ENCODE data around the gene RFWD3. TPM values are rescaled to one million over a fixed set of nuclear protein-coding genes. Genes with fewer than 3 reads are reported as not detected.

Gene RFWD3
- total and polyA plus RNA-seq, 2 donors from 2014 or later: 5.8 to 26.0 TPM

GRCh38 chr16:74649839-74650504, 16.7 kb downstream of the RFWD3 start:
- Histone ChIP-seq H3K36me3 (ENCODE audit: control insufficient read depth in 2 of 3, insufficient read depth in 3 of 3, low read length in 3 of 3) (peaks cover 2 to 29% (median 6%) of the 10 kb centered on the region in 3 donors), H3K9ac (ENCODE audit: low read length in 3 of 3) (no peak overlapping the region), H3K27me3 (ENCODE audit: control insufficient read depth, insufficient read depth, low read length) (no peaks in the 10 kb centered on the region), H3K4me1 (ENCODE audit: control insufficient read depth in 2 of 3, insufficient read depth in 2 of 3, low read depth in 1 of 3, low read length in 3 of 3) (no peaks in the 10 kb centered on the region), H3K9me3 (ENCODE audit: control insufficient read depth in 2 of 3, insufficient read depth in 1 of 3, low read length in 3 of 3) (no peaks in the 10 kb centered on the region), H3K4me3 (ENCODE audit: low read length in 3 of 3) (no peak overlapping the region), H3K27ac (ENCODE audit: low read depth in 2 of 2, low read length in 2 of 2) (no peak overlapping the region)
- DNase-seq (no peak), FAIRE-seq (no peak)
- intact Hi-C loops (cut with DNase I): no loop called here
- no peak for TF ChIP-seq CTCF (IDR thresholded peaks at IDR 0.05; ENCODE audit: borderline replicate concordance, extremely low read depth, insufficient read depth)

DNA sequence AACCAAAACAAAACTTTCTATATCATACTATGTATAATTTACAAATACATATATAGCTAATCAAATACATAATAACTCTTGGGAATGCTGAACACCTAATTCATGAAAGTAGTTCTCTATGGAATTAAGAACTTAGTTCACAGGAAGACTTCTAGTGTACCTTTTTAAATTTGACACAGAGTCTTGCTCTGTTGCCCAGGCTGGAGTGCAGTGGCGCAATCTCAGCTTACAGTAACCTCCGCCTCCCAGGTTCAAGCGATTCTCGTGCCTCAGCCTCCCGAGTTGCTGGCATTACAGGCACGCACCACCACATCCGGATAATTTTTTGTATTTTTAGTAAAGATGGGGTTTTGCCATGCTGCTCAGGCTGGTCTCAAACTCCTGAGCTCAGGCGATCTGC, 24.7 kb downstream of the RFWD3 start:
- no peak overlapping the region for H3K4me3 ChIP-seq (ENCODE audit: low read length in 3 of 3)
- H3K9me3 ChIP-seq (ENCODE audit: control insufficient read depth in 2 of 3, insufficient read depth in 1 of 3, low read length in 3 of 3): no peaks in the 10 kb centered on the region
- H3K27ac ChIP-seq (ENCODE audit: low read depth in 2 of 2, low read length in 2 of 2): no peak overlapping the region
- FAIRE-seq: no peak
- intact Hi-C loops (cut with DNase I): no loop called here
- no peak overlapping the region for H3K9ac ChIP-seq (ENCODE audit: low read length in 3 of 3)
- H3K36me3 ChIP-seq (ENCODE audit: control insufficient read depth in 2 of 3, insufficient read depth in 3 of 3, low read length in 3 of 3): peaks cover 3 to 23% (median 7%) of the 10 kb centered on the region in 3 donors
- no peaks in the 10 kb centered on the region for H3K27me3 ChIP-seq (ENCODE audit: control insufficient read depth, insufficient read depth, low read length)
- DNase-seq: no peak
- H3K4me1 ChIP-seq (ENCODE audit: control insufficient read depth in 2 of 3, insufficient read depth in 2 of 3, low read depth in 1 of 3, low read length in 3 of 3): peaks cover 0 to 13% (median 4%) of the 10 kb centered on the region in 3 donors
- no peak for TF ChIP-seq CTCF (IDR thresholded peaks at IDR 0.05; ENCODE audit: borderline replicate concordance, extremely low read depth, insufficient read depth)

DNA sequence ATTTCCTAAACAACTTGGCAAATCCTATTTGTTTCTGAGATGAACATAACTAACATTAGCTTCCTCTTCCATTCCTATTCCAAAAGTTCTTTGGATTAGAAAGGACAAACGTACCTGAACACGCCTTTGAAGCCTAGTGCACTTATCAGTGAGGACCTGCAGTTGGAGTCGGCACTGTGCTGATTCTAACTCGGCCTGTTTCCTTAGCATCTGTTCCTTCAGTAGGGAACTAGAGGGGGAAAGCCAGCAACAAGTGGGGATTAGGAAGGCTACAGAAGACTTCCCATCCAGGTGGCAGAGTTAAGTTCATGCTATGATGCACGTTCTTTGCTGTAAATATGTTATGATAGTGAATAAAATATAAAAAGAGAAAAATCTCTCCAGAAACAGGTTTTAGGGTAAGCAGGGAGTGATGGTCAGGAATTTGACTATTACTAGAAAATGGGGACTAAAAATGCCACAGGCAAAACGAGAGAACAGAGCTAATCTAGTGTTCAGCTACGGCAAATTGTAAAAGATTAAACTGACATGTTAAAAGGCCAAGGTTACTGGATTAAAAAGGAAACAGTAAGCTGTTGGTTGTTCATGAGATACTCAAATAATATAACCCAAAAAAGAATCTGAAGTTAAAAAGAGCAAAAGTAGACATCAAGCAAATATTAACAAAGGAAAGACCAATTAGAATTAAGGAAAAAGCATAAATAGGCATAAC, 28.8 kb downstream of the RFWD3 start:
- intact Hi-C loops (cut with DNase I): no loop called here
- FAIRE-seq: peak; percentile 50
- H3K9ac ChIP-seq (ENCODE audit: low read length in 3 of 3): no peak overlapping the region
- DNase-seq: no peak
- H3K27ac ChIP-seq (ENCODE audit: low read depth in 2 of 2, low read length in 2 of 2): peak overlapping the region; percentile 45 to 77
- no peak overlapping the region for H3K4me3 ChIP-seq (ENCODE audit: low read length in 3 of 3)
- peaks cover 0 to 13% (median 6%) of the 10 kb centered on the region in 3 donors for H3K4me1 ChIP-seq (ENCODE audit: control insufficient read depth in 2 of 3, insufficient read depth in 2 of 3, low read depth in 1 of 3, low read length in 3 of 3)
- no peaks in the 10 kb centered on the region for H3K9me3 ChIP-seq (ENCODE audit: control insufficient read depth in 2 of 3, insufficient read depth in 1 of 3, low read length in 3 of 3)
- TF ChIP-seq CTCF (IDR thresholded peaks at IDR 0.05; ENCODE audit: borderline replicate concordance, extremely low read depth, insufficient read depth): no peak
- no peaks in the 10 kb centered on the region for H3K27me3 ChIP-seq (ENCODE audit: control insufficient read depth, insufficient read depth, low read length)
- peaks cover 0 to 15% (median 0%) of the 10 kb centered on the region in 3 donors for H3K36me3 ChIP-seq (ENCODE audit: control insufficient read depth in 2 of 3, insufficient read depth in 3 of 3, low read length in 3 of 3)
